Hepatocyte (in vitro differentiated cells): Measurements from ENCODE around the gene TMEM98.

ENCODE experiments used
- CTCF ChIP-seq: fragments of 200-600 bp; sonication (generic); IDR thresholded peaks from 2 replicates; pipeline ENCODE4 v1.5.1; 2016; ENCODE audit warnings: antibody characterized with exemption, mild to moderate bottlenecking; ENCODE audit not compliant: poor library complexity
- EZH2 ChIP-seq: fragments of 200-600 bp; sonication (generic); IDR thresholded peaks from 2 replicates; pipeline ENCODE4 v1.6.1; 2016; ENCODE audit warnings: antibody characterized with exemption, mild to moderate bottlenecking, borderline replicate concordance
- EZH2phosphoT487 ChIP-seq: fragments of 200-600 bp; sonication (generic); IDR thresholded peaks from one replicate; pipeline ENCODE4 v1.6.1; 2018; ENCODE audit warnings: antibody characterized with exemption, mild to moderate bottlenecking, low read depth, moderate library complexity; ENCODE audit not compliant: unreplicated experiment, severe bottlenecking

- TF ChIP-seq CTCF (no peak), EZH2 (no peak), EZH2phosphoT487 (no peak)
Observed at GRCh38 chr17:32933881-32934280, 5.9 kb downstream of the TMEM98 start.
